ENCODE data around the gene MRPL10. TPM values are rescaled to one million over a fixed set of nuclear protein-coding genes. Genes with fewer than 3 reads are reported as not detected.

MRPL10 gene
- total RNA-seq, 1 experiment from 2014 or later: 63.9 TPM

DNA sequence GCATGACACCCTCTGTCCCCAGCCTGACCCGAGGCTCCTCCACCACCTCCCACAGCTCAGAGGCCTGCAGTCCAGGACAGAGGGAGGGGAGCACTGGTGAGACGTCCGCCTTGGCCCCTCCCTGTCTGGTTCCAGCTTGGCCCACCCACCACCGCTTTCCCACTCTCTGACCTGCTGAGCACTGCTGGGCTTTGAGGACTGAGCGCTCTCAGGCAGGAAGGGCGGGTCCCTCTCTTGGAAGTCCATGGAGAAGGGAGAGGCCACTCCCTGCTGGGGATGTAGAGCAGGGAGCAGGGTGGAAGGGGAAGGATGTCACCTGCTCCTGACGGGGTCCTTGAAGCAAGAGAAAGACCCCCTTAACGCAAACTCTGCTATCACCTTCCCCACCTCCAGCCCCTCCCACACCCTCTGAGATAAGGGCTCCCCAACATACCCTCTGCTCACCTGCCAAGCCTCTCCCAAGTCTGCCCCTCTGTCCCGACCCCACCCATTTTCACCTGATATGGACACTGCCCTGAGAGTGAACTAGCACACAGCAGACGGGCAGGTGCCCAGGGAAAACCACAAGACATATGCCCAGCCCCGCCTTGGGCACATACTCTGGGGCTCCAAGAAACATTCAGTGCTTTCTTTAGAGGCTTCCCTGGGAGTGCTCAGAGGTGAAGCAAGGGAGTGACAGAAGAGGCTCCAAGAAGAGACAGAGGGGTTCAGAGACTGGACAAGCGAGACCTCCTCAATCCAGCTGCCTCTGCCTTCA is 11.1 kb downstream of the MRPL10 start:
- in situ Hi-C loops (cut with HindIII; ENCODE audit: low pct_unique_long_range_greater_than_20kb, low sequenced_read_pairs): no loop called here
- DNase-seq (ENCODE audit: low read depth): peak; percentile 66

DNA sequence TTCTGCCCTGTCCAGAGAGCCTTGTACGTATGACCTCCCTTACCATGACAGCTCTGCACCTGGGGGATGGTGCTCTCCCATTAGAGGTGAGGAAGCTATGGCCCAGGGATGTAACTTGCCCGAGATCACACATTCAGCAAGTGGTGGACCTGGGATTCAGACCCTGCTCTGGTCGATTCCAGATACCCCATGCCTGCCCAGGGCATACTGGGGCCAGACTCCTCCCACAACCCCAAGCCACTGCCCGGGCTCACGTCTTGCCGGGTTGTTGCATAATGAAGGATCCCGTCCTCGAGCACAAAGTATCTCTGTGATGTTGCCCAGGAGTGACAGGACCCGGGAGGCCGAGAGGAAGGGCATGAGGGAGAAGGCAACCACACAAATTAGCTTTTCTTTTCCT is 11.9 kb downstream of the MRPL10 start:
- in situ Hi-C loops (cut with HindIII; ENCODE audit: low pct_unique_long_range_greater_than_20kb, low sequenced_read_pairs): no loop called here
- DNase-seq (ENCODE audit: low read depth): no peak

DNA sequence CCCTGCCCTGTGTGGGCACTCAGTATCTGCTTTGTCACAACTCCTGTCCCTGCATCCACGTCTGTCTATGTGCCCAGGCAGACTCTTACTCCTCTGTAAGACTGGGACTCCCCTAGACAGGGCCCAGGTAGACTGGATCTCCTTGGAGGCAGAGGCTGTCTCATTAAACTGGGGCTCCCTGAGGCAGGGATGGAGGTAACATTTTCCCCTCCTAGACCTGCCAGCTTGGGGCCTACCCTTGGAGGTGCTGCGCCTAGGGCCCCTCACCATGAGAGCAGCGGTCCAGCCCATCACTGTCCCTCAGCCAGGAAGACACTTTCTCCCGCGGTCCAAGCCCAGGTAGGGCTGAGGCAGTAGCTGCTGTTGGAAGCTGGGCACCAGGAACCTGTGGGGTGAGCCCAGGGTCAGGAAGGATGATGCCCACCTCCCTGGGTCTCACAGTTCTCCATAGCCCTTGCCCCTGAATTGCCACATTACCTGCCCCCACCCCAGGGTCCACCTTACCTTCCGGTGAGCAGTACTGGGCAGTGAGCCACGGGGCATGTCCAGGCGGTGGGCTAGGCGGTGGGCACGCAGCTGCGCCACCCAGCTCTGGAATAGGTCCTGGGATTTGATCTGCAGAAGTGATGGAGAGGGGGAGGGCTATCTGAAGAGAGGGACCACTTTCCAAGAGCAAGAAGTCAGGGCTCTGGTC is 13.2 kb downstream of the MRPL10 start:
- DNase-seq (ENCODE audit: low read depth): no peak
- in situ Hi-C loops (cut with HindIII; ENCODE audit: low pct_unique_long_range_greater_than_20kb, low sequenced_read_pairs): no loop called here

GRCh38 chr17:47816947-47817346 is 14.4 kb downstream of the MRPL10 start:
- in situ Hi-C loops (cut with HindIII; ENCODE audit: low pct_unique_long_range_greater_than_20kb, low sequenced_read_pairs): no loop called here
- no peak for DNase-seq (ENCODE audit: low read depth)

DNA sequence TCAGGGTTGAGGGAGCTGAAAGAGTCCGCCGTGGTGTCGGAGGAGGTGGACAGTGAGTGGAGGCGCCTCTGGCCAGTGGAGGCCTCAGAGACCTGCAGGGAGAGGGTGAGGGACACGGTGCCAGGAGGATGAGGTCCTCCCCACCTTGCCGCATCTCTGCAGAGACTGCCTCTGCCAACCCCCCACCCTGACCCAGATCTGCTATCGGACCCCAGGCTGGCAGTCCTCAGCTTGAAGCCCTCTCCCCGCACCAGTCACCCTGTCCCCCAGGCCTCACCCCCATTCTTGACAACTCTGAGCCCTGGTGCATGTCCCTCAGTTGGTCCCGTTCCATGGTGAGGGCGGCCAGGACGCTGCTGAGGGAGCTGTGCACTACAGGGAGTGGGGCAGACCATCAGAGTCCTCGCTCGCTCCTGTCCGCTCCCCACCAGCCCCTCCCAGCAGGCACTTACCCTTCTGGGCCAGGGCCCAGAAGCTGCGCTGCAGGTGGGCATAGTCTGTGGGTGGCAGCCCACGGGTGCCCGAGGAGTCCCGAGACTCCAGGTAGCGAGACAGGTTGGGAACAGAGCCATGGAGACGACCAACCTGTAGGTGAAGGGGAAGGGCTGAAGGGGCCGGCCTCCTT is 15.1 kb downstream of the MRPL10 start:
- DNase-seq (ENCODE audit: low read depth): no peak
- in situ Hi-C loops (cut with HindIII; ENCODE audit: low pct_unique_long_range_greater_than_20kb, low sequenced_read_pairs): no loop called here

GRCh38 chr17:47815106-47815918 is 16.0 kb downstream of the MRPL10 start:
- no peak for DNase-seq (ENCODE audit: low read depth)
- in situ Hi-C loops (cut with HindIII; ENCODE audit: low pct_unique_long_range_greater_than_20kb, low sequenced_read_pairs): no loop called here

- in situ Hi-C loops (cut with HindIII; ENCODE audit: low pct_unique_long_range_greater_than_20kb, low sequenced_read_pairs): no loop called here
- DNase-seq (ENCODE audit: low read depth): no peak
Measured at GRCh38 chr17:47813512-47814031, 17.8 kb downstream of the MRPL10 start.

GRCh38 chr17:47813077-47813476 is 18.3 kb downstream of the MRPL10 start:
- in situ Hi-C loops (cut with HindIII; ENCODE audit: low pct_unique_long_range_greater_than_20kb, low sequenced_read_pairs): no loop called here
- no peak for DNase-seq (ENCODE audit: low read depth)

DNA sequence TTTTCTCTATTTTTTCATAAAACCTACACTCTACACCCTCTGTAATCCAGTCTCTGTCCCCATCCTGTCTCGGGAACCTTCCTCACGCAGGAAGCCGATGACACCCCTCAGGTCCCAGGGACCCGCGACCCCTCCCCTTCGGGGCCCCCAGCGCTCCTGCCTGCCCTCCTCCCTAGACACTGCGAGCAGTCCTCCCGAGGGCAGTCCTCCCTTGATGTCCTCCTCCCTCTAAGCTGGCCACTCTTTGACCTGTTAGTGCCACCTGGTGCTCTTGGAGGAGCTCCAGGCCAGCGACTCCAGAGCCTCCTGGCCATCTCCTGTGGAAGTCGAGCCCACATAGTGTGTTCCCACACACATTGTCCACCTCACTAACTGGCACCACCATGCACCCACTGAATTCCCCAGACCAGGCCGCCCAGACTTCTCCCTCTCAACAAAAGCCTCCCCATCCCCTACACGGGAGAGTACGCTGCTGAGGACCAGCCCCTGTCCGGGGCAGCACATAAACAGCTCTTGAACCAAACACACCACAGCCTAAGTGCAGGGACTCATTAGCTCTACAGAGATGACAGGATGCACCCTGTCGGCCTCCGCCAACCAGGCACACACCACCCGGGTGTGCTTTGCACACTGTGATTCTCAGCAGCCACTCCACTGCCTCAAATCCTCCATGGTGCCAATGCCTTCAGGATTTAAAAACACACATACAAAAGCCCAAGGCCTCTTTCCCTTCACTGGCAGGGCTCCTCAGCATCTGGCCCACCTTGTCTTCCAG is 19.0 kb downstream of the MRPL10 start:
- in situ Hi-C loops (cut with HindIII; ENCODE audit: low pct_unique_long_range_greater_than_20kb, low sequenced_read_pairs): no loop called here
- DNase-seq (ENCODE audit: low read depth): no peak

GRCh38 chr17:47811709-47812108 is 19.6 kb downstream of the MRPL10 start:
- DNase-seq (ENCODE audit: low read depth): no peak
- in situ Hi-C loops (cut with HindIII; ENCODE audit: low pct_unique_long_range_greater_than_20kb, low sequenced_read_pairs): no loop called here

DNA sequence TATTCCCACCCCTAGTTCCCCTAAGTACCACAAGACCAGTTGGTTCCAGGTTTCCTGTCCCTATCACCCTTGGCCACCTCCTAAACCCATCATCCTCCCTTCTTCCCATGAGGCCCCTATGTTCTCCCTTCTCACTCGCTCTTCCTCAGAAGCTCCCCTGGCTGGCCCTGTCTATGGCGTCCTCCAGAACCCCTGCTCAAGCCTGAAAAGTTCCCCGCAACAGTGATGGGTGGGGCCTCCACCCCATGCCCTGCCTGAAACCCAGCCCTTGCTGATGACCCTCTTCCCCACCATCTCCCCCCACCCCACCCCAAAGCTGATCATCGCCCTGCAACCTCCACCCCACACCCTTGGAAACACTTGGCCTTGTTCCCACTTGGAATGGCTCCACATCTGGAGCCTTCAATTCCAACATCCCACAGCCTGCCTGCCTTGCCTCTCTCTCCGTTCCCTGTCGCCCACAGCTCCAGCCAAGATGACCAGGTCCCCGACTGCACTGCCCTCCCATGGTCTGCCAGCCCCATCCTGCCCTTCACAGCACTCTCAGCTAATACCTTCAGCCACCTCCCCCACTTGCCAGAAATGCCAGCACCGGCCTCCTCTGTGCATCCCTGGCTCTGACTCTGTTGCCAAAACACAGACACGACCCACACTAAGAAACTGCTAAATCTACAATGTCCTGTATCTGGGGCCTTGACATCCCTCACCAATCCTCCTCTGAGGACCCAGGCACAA is 20.3 kb downstream of the MRPL10 start:
- no peak for DNase-seq (ENCODE audit: low read depth)
- in situ Hi-C loops (cut with HindIII; ENCODE audit: low pct_unique_long_range_greater_than_20kb, low sequenced_read_pairs): no loop called here

- peak; percentile 95 for DNase-seq (ENCODE audit: low read depth)
- in situ Hi-C loops (cut with HindIII; ENCODE audit: low pct_unique_long_range_greater_than_20kb, low sequenced_read_pairs): no loop called here
Measured at GRCh38 chr17:47810200-47810821, 21.0 kb downstream of the MRPL10 start.

DNA sequence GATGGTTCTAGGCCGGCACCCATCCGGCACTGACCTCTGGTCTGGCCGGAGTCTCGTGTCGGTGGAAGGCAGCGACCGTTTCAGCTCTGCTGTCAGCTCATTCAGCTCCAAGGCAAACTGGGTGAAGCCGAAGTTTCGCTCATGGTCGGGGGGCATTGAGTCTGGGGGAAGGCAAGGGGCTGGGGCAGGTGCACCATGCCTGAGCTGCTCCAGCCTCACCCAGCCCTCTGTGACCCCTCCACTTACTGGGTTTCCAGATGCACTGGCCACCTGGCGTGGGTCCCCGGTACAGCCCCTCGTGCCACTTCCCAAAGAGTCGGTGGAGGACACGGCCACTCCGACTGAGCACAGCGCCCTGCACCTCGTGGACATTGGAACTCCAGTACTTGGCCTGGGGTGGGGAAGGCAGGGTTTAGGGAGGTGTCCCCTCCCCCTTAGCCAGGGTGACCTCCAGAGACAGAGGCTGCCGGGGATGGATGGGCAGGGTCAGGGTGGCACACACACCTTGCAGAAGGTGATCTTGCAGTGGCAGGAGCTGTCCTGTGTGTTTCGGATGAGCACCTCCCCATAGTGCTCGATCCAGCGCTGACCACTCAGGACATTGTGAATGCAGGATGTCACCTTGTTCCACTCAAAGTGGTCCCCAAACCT is 22.4 kb downstream of the MRPL10 start:
- in situ Hi-C loops (cut with HindIII; ENCODE audit: low pct_unique_long_range_greater_than_20kb, low sequenced_read_pairs): no loop called here
- no peak for DNase-seq (ENCODE audit: low read depth)

DNA sequence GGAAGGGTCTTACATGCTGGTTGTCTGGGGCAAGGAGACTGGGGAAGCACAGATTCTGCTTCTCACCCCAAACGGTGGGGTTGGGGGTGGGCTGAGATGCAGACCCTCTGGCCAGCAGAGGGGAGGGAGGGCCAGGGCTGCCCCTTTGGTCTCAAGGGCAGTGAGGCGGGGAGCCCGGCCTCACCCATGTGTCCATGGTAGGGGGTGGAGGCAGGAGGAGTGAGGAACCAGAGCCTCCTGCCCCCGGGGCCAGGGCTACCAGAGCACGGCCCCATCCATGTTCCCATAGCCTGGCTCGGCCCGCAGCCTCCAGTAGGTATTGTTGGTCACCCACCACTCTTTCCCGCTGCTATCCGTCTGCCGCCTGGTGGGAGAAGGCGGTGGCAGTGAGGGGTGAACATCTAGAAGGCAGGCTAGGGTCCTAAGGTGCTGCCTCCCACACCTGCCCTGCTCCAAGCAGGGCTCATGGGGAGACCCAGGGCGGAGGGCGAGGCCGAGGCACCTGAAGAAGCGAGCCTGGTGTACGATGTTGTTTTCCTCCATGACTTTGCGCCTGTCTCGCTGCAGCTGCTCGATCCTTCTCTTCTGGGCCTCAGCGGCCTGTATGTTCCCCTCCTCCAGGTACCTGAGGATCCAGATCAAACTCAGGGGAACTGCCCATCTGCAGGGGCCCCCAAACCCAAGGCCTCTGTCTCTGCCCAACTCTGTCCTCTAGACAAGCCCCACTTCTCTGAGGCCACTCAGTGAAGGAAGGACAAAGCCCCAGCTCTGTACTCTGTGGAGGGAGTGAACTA is 23.1 kb downstream of the MRPL10 start:
- DNase-seq (ENCODE audit: low read depth): no peak
- in situ Hi-C loops (cut with HindIII; ENCODE audit: low pct_unique_long_range_greater_than_20kb, low sequenced_read_pairs): no loop called here

DNA sequence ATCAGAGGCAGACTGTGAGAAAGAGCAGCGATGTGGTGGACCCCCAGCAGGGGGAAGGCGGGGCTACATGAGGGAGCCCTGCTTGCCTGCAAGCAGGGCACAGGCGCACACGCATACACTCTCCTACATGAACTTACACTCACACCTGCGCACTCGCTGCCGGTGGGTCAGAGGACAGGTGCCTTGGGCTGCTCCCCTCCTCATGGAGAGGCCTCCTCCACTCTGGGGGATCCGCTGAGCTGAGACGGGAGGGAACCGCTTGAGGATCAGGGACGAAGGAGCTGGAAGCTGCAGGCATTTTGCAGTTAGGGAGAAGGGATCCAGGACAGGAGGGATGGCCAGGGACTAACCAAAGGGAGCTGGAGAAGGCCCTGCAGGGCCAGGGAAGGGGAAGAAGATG is 23.9 kb downstream of the MRPL10 start:
- DNase-seq (ENCODE audit: low read depth): no peak
- in situ Hi-C loops (cut with HindIII; ENCODE audit: low pct_unique_long_range_greater_than_20kb, low sequenced_read_pairs): no loop called here

GRCh38 chr17:47806913-47807255 is 24.5 kb downstream of the MRPL10 start:
- in situ Hi-C loops (cut with HindIII; ENCODE audit: low pct_unique_long_range_greater_than_20kb, low sequenced_read_pairs): no loop called here
- DNase-seq (ENCODE audit: low read depth): no peak

Measured in Caki2 (cell line).